HEK293 (cell line): Measurements from ENCODE around the gene PER1.

Source experiments
- CTCF ChIA-PET: fragments of 350-600 bp; formaldehyde crosslinking; extraction: SDS; loops from one replicate; lab custom pipeline; 2021; ENCODE audit warnings: antibody characterized with exemption; lab: Yijun Ruan, JAX
- POLR2A ChIA-PET: fragments of 300-600 bp; formaldehyde crosslinking; extraction: SDS; loops from one replicate; lab custom pipeline; 2020; ENCODE audit warnings: antibody characterized with exemption, inconsistent platforms; lab: Yijun Ruan, JAX
- H3K27ac ChIP-seq: fragments of 200-500 bp; sonication (Bioruptor generic); 2 replicates; pipeline ENCODE4 v1.5.1; 2014; ENCODE audit warnings: low read depth, low read length, control low read depth, inconsistent platforms; ENCODE audit errors: extremely low read depth
- H3K36me3 ChIP-seq, 2 experiments: fragments of 200-500 bp in 1 of 2; sonication (Bioruptor generic) in 1 of 2; 1 replicate in 1 of 2; 2 replicates in 1 of 2; pipeline ENCODE4 v1.5.1; 2014 to 2017; ENCODE audit warnings: inconsistent platforms in 2 of 2, low read length in 2 of 2; ENCODE audit not compliant: control insufficient read depth in 2 of 2, insufficient read depth in 1 of 2
- H3K4me1 ChIP-seq: fragments of 200-500 bp; sonication (Bioruptor generic); 2 replicates; pipeline ENCODE4 v1.5.1; 2014; ENCODE audit warnings: mild to moderate bottlenecking, low read length, inconsistent platforms; ENCODE audit not compliant: control insufficient read depth, insufficient read depth
- H3K4me3 ChIP-seq: 2 replicates; pipeline ENCODE4 v1.5.1; 2011; ENCODE audit warnings: low read depth, mild to moderate bottlenecking, control low read depth, low read length, moderate library complexity
- H3K9me3 ChIP-seq: fragments of 200-500 bp; sonication (Bioruptor generic); 2 replicates; pipeline ENCODE4 v1.5.1; 2014; ENCODE audit warnings: low read depth, low read length, inconsistent platforms; ENCODE audit not compliant: control insufficient read depth, insufficient read depth
- HOXA7 ChIP-seq: sonication (generic); formaldehyde crosslinking; IDR thresholded peaks from 2 replicates; pipeline ENCODE4 v1.8.1; 2022; ENCODE audit warnings: missing genetic modification reagents, borderline replicate concordance
- IKZF3 ChIP-seq: fragments of 450-650 bp; IDR thresholded peaks from 2 replicates; pipeline ENCODE4 v1.5.0; 2018; ENCODE audit warnings: missing biosample characterization, mild to moderate bottlenecking, missing genetic modification characterization, moderate library complexity
- KLF1 ChIP-seq: fragments of 450-650 bp; formaldehyde crosslinking; IDR thresholded peaks from 2 replicates; pipeline ENCODE4 v1.5.1; 2016; ENCODE audit warnings: missing biosample characterization, missing genetic modification characterization
- KLF8 ChIP-seq: fragments of 450-650 bp; formaldehyde crosslinking; IDR thresholded peaks from 2 replicates; pipeline ENCODE4 v1.5.1; 2016; ENCODE audit warnings: missing biosample characterization, missing genetic modification characterization
- MYNN ChIP-seq: fragments of 450-650 bp; formaldehyde crosslinking; IDR thresholded peaks from 2 replicates; pipeline ENCODE4 v1.5.1; 2016; ENCODE audit warnings: missing biosample characterization, missing genetic modification characterization, borderline replicate concordance
- PRDM4 ChIP-seq: fragments of 450-650 bp; formaldehyde crosslinking; IDR thresholded peaks from 2 replicates; pipeline ENCODE4 v1.5.1; 2017; ENCODE audit warnings: missing biosample characterization, missing genetic modification characterization
- TRIM28 ChIP-seq: IDR thresholded peaks from 2 replicates; pipeline ENCODE4 v1.6.1; 2011; ENCODE audit warnings: low read length, control low read depth, borderline replicate concordance
- TSHZ1 ChIP-seq: fragments of 450-650 bp; formaldehyde crosslinking; IDR thresholded peaks from 2 replicates; pipeline ENCODE4 v1.5.1; 2016; ENCODE audit warnings: missing biosample characterization, missing genetic modification characterization, borderline replicate concordance
- WT1 ChIP-seq: fragments of 450-650 bp; formaldehyde crosslinking; IDR thresholded peaks from 2 replicates; pipeline ENCODE4 v1.5.1; 2016; ENCODE audit warnings: missing biosample characterization, missing genetic modification characterization
- ZBTB10 ChIP-seq: fragments of 450-650 bp; formaldehyde crosslinking; IDR thresholded peaks from 2 replicates; pipeline ENCODE4 v1.5.1; 2016; ENCODE audit warnings: missing biosample characterization, missing genetic modification characterization
- ZBTB6 ChIP-seq: fragments of 450-650 bp; formaldehyde crosslinking; IDR thresholded peaks from 2 replicates; pipeline ENCODE4 v1.5.1; 2017; ENCODE audit warnings: missing biosample characterization, missing genetic modification characterization
- ZFP37 ChIP-seq: fragments of 450-650 bp; formaldehyde crosslinking; IDR thresholded peaks from 2 replicates; pipeline ENCODE4 v1.5.1; 2016; ENCODE audit warnings: missing biosample characterization, missing genetic modification characterization
- ZNF10 ChIP-seq: fragments of 450-650 bp; formaldehyde crosslinking; IDR thresholded peaks from 2 replicates; pipeline ENCODE4 v1.5.1; 2017; ENCODE audit warnings: missing biosample characterization, missing genetic modification characterization
- ZNF24 ChIP-seq: fragments of 450-650 bp; formaldehyde crosslinking; IDR thresholded peaks from 2 replicates; pipeline ENCODE4 v1.5.1; 2016; ENCODE audit warnings: missing biosample characterization, missing genetic modification characterization
- ZNF37A ChIP-seq: fragments of 450-650 bp; IDR thresholded peaks from 2 replicates; pipeline ENCODE4 v1.5.1; 2018; ENCODE audit warnings: missing biosample characterization, missing genetic modification characterization
- ZNF391 ChIP-seq: fragments of 450-650 bp; formaldehyde crosslinking; IDR thresholded peaks from 2 replicates; pipeline ENCODE4 v1.5.1; 2016; ENCODE audit warnings: low read depth, missing biosample characterization, missing genetic modification characterization, borderline replicate concordance
- ZNF513 ChIP-seq: fragments of 450-650 bp; IDR thresholded peaks from 2 replicates; pipeline ENCODE4 v1.5.1; 2018; ENCODE audit warnings: missing biosample characterization, missing genetic modification characterization
- ZNF558 ChIP-seq: fragments of 450-650 bp; formaldehyde crosslinking; IDR thresholded peaks from 2 replicates; pipeline ENCODE4 v1.5.1; 2016; ENCODE audit warnings: missing biosample characterization, missing genetic modification characterization
- ZNF561 ChIP-seq: fragments of 450-650 bp; IDR thresholded peaks from 2 replicates; pipeline ENCODE4 v1.5.1; 2018; ENCODE audit warnings: missing biosample characterization, missing genetic modification characterization, borderline replicate concordance
- ZNF843 ChIP-seq: fragments of 450-650 bp; formaldehyde crosslinking; IDR thresholded peaks from 2 replicates; pipeline ENCODE4 v1.5.1; 2016; ENCODE audit warnings: missing biosample characterization, missing genetic modification characterization

Gene PER1

GRCh38 chr17:8125947-8126490 is 26.2 kb downstream of the PER1 start (continued):
- TF ChIP-seq ZBTB6 (tag by site-specific recombination) = no peak

- Histone ChIP-seq H3K4me3 (peak overlapping the region; percentile 55), H3K4me1 (peaks cover 14% of the 10 kb centered on the region), H3K27ac (peak overlapping the region; percentile 77; the same call in 1 of the 2 replicates), H3K9me3 (no peaks in the 10 kb centered on the region), H3K36me3 (no peaks in the 10 kb centered on the region)
- CTCF ChIA-PET = interaction anchor here (0.6 to 4.7 kb wide), 7 partner anchors 13 to 438 kb away, joined by 3 to 36 read pairs (median 5); no protein-coding TSS in a partner anchor
- POLR2A ChIA-PET = interaction anchor here (0.7 to 3.5 kb wide), 7 partner anchors 14 to 290 kb away, joined by 3 to 15 read pairs (median 4); partner anchors contain the start of gene SLC25A35
- TF ChIP-seq MYNN (no peak), ZNF558 (peak; percentile 18; the same call in 1 of the 2 replicates), WT1 (0 out of 2 replicates have a peak, but pooled peaks have one; percentile 22), ZBTB6 (tag by site-specific recombination) (peak; percentile 47; the same call in 1 of the 2 replicates), ZNF37A (tag by site-specific recombination) (0 out of 2 replicates have a peak, but pooled peaks have one; percentile 26), ZNF843 (tag by site-specific recombination) (0 out of 2 replicates have a peak, but pooled peaks have one; percentile 14), ZNF391 (tag by site-specific recombination) (0 out of 2 replicates have a peak, but pooled peaks have one; percentile 38), KLF1 (0 out of 2 replicates have a peak, but pooled peaks have one; percentile 28), ZFP37 (tag by site-specific recombination) (peak; percentile 41; the same call in 1 of the 2 replicates), TRIM28 (no peak), PRDM4 (tag by site-specific recombination) (peak; percentile 8; the same call in 1 of the 2 replicates), KLF8 (tag by site-specific recombination) (peak; percentile 68; the same call in 1 of the 2 replicates), IKZF3 (tag by site-specific recombination) (peak; percentile 3; the same call in 1 of the 2 replicates), ZNF24 (tag by site-specific recombination) (peak; percentile 26; the same call in 1 of the 2 replicates), TSHZ1 (tag by site-specific recombination) (0 out of 2 replicates have a peak, but pooled peaks have one; percentile 40), ZNF561 (tag by site-specific recombination) (peak; percentile 95), ZNF513 (0 out of 2 replicates have a peak, but pooled peaks have one; percentile 35), ZNF10 (tag by site-specific recombination) (peak; percentile 50; the same call in 1 of the 2 replicates), ZBTB10 (tag by site-specific recombination) (no peak; the same call in 1 of the 2 replicates), HOXA7 (CRISPR knock-in tag) (no peak)
These were observed 26.9 kb downstream of the PER1 start for GRCh38 chr17:8125154-8125946.
